Spleen (tissue), 13 donors: ENCODE results near the gene PRPF31. TPM values are rescaled to one million over a fixed set of nuclear protein-coding genes. Genes with fewer than 3 reads are reported as not detected.

Experiments used
- DNase-seq: peaks from one replicate; pipeline ENCODE4 v3.0.0-alpha.2; 2020
- H3K27ac ChIP-seq, 8 donors: fragments of 200-600 bp; sonication (generic) in 7 of 8; 1 replicate in 4 of 8; 2 replicates in 4 of 8; pipeline versions ENCODE4 v1.5.0 to v1.8.0; 2016 to 2021; ENCODE audit warnings: inconsistent platforms in 4 of 8, mild to moderate bottlenecking in 4 of 8, moderate library complexity in 1 of 8
- H3K27me3 ChIP-seq, 7 donors: fragments of 200-600 bp; sonication (generic) in 6 of 7; replicated peaks in 1 of 7; 1 replicate in 4 of 7; 2 replicates in 3 of 7; pipeline versions ENCODE4 v1.5.0 to v1.8.0; 2016 to 2021; ENCODE audit warnings: inconsistent platforms in 3 of 7, mild to moderate bottlenecking in 1 of 7
- H3K36me3 ChIP-seq, 6 donors: fragments of 200-600 bp; sonication (generic) in 5 of 6; 1 replicate in 4 of 6; 2 replicates in 2 of 6; pipeline versions ENCODE4 v1.5.0 to v1.8.0; 2016 to 2021; ENCODE audit warnings: inconsistent platforms in 2 of 6
- H3K4me1 ChIP-seq, 6 donors: fragments of 200-600 bp; sonication (generic) in 5 of 6; 1 replicate in 3 of 6; 2 replicates in 3 of 6; pipeline versions ENCODE4 v1.5.0 to v1.8.0; 2016 to 2021; ENCODE audit warnings: inconsistent platforms in 3 of 6
- H3K4me3 ChIP-seq, 8 donors: fragments of 200-600 bp; sonication (generic) in 7 of 8; 1 replicate in 4 of 8; 2 replicates in 4 of 8; pipeline versions ENCODE4 v1.5.0 to v1.8.0; 2016 to 2021; ENCODE audit warnings: inconsistent platforms in 4 of 8, mild to moderate bottlenecking in 4 of 8, moderate library complexity in 2 of 8
- H3K9me3 ChIP-seq, 8 donors: fragments of 200-600 bp; sonication (generic) in 7 of 8; 1 replicate in 4 of 8; 2 replicates in 4 of 8; pipeline versions ENCODE4 v1.5.0 to v1.8.0; 2016 to 2021; ENCODE audit warnings: inconsistent platforms in 4 of 8
- CTCF ChIP-seq, 11 experiments: fragments of 200-600 bp in 7 of 11; fragments of 450-650 bp in 4 of 11; sonication (generic) in 4 of 11; IDR thresholded peaks in 8 of 11; conservative IDR thresholded peaks in 3 of 11; 1 replicate in 7 of 11; 2 replicates in 4 of 11; pipeline versions ENCODE4 v1.4.0 to v1.8.0; 2016 to 2021; ENCODE audit warnings: antibody characterized with exemption in 11 of 11, inconsistent platforms in 4 of 11, mild to moderate bottlenecking in 1 of 11
- POLR2A ChIP-seq, 3 donors: fragments of 450-650 bp; IDR thresholded peaks; one replicate each; pipeline ENCODE4 v1.5.1; 2017; ENCODE audit warnings: antibody characterized with exemption in 3 of 3, mild to moderate bottlenecking in 1 of 3
- POLR2AphosphoS5 ChIP-seq, 3 donors: sonication (generic); formaldehyde crosslinking; IDR thresholded peaks; one replicate each; pipeline ENCODE4 v1.5.1; 2017; ENCODE audit warnings: antibody characterized with exemption in 3 of 3
- WGBS, 5 donors: extraction: QIAGEN DNeasy Blood & Tissue Kit in 3 of 5; methylation state at CpG; one replicate each; pipeline versions ENCODE4 v1.1.5 to v1.1.7; 2013 to 2018; 5-methylcytosine and 5-hydroxymethylcytosine counted together
- intact Hi-C: fragments of 100-400 bp; cut with DNase I; formaldehyde crosslinking; loops from one replicate; pipeline ENCODE4 v1.15.0; 2023; ENCODE audit warnings: low total_unique reads
- long read RNA-seq, 2 donors: transcript quantifications; one replicate each; lab custom pipeline, GENCODE V29; 2026
- polyA plus RNA-seq, 3 donors: library from polyadenylated mRNA; stranded (reverse); fragments of 200-250 nt; gene quantifications; one replicate each; pipeline ENCODE4 v1.2.1, GENCODE V29; 2013
- total RNA-seq, 7 donors: library from RNA; depleted of rRNA in 3 of 7; stranded (reverse); fragments of >200 nt in 3 of 7; fragmentation: NEBNext Ultra II Directional in 4 of 7; extraction: Animal tissue kit (Norgen Biotek cat#: 25700) in 4 of 7; gene quantifications; one replicate each; pipeline versions ENCODE4 v1.1.0 to v1.2.1, GENCODE V29; 2016 to 2021
- donor health status: healthy with polysubstance abuse.
- donor health status: DM: no; HTN: no; CAD: no; lungs with moderate emphysema.
- donor health status: DM: no; HTN: no; CAD: no.
- donor health status: Bipolar disorder and iron deficiency.
- donor health status: healthy.
- donor health status: DM: no; HTN: no; CAD: no.
- donor health status: DM: yes; HTN: yes; CAD: no.

The PRPF31 gene
- total RNA-seq (10 to 100 TPM; 34.7 to 57.0 (median 48.1) TPM), polyA plus RNA-seq (10 to 100 TPM; 45.5 to 66.2 (median 59.1) TPM)
- long read RNA-seq, donor 1, transcript PRPF31-201 (14 exons, 2,126 nt) = major isoform, 11 of 16 reads
- long read RNA-seq, donor 1, partial matches to known transcripts = 5 of 16 reads
- long read RNA-seq, donor 1, other reads (novel, unspliced or antisense) = 0 of 16 reads
- long read RNA-seq, donor 2, transcript PRPF31-201 (14 exons, 2,126 nt) = major isoform, 7 of 26 reads
- long read RNA-seq, donor 2, partial matches to known transcripts = 18 of 26 reads
- long read RNA-seq, donor 2, other reads (novel, unspliced or antisense) = 0 of 26 reads

GRCh38 chr19:54115109-54116063, at the start of gene PRPF31, which contains the start of gene TFPT:
Gene PRPF31 (plus strand): TSS chr19:54115754. CDS start chr19:54118279, 2,525 bp downstream.
Gene TFPT (minus strand): TSS chr19:54115657. CDS start chr19:54115269, 388 bp downstream.
- Histone ChIP-seq H3K36me3 (peaks cover 4 to 60% (median 30%) of the 10 kb centered on the region in 6 donors), H3K27me3 (no peaks in the 10 kb centered on the region), H3K4me1 (peaks cover 17 to 48% (median 33%) of the 10 kb centered on the region in 6 donors), H3K27ac (peak within 1 kb of the TSS; percentile 82 to 95 (median 92)), H3K9me3 (no peaks in the 10 kb centered on the region), H3K4me3 (peak within 1 kb of the TSS; percentile 85 to 98 (median 92))
- intact Hi-C loops = no loop called here
- peak; percentile 96 for DNase-seq
- WGBS, 5 donors = 0 to 1% (median 0%) methylated on average over 60 of the region's 60 CpGs
- TF ChIP-seq POLR2AphosphoS5 (IDR thresholded peaks at IDR 0.05) (peak; percentile 93 to 98 (median 95)), CTCF (IDR thresholded peaks at IDR 0.05 in 8 of 11, conservative IDR thresholded peaks at IDR 0.05 in 3 of 11) (peak in 2 of 11 experiments; percentile 9 to 15), POLR2A (IDR thresholded peaks at IDR 0.05) (peak; percentile 44 to 80 (median 56))

- no peaks in the 10 kb centered on the region for H3K4me1 ChIP-seq
- intact Hi-C loops = no loop called here
- H3K9me3 ChIP-seq = peaks cover 0 to 15% (median 7%) of the 10 kb centered on the region in 8 donors
- 63 to 78% (median 70%) methylated on average over 5 of the region's 5 CpGs for WGBS, 5 donors
- TF ChIP-seq CTCF (IDR thresholded peaks at IDR 0.05 in 8 of 11, conservative IDR thresholded peaks at IDR 0.05 in 3 of 11) = no peak
- no peak for TF ChIP-seq POLR2AphosphoS5 (IDR thresholded peaks at IDR 0.05)
- no peak for TF ChIP-seq POLR2A (IDR thresholded peaks at IDR 0.05)
- no peaks in the 10 kb centered on the region for H3K36me3 ChIP-seq
- H3K4me3 ChIP-seq = no peak overlapping the region
- no peak for DNase-seq
- no peak overlapping the region for H3K27ac ChIP-seq
- H3K27me3 ChIP-seq = peaks cover 0 to 17% (median 0%) of the 10 kb centered on the region in 7 donors
These were observed 46.1 kb upstream of the PRPF31 start for GRCh38 chr19:54069470-54069869.

- TF ChIP-seq POLR2A (IDR thresholded peaks at IDR 0.05) = no peak
- no peak for TF ChIP-seq POLR2AphosphoS5 (IDR thresholded peaks at IDR 0.05)
- TF ChIP-seq CTCF (IDR thresholded peaks at IDR 0.05 in 8 of 11, conservative IDR thresholded peaks at IDR 0.05 in 3 of 11) = no peak
- DNase-seq = no peak
- H3K27ac ChIP-seq = no peak overlapping the region
- intact Hi-C loops = no loop called here
- H3K9me3 ChIP-seq = peaks cover 0 to 15% (median 7%) of the 10 kb centered on the region in 8 donors
- no peak overlapping the region for H3K4me3 ChIP-seq
- 82 to 93% (median 92%) methylated on average over 10 of the region's 10 CpGs for WGBS, 5 donors
- H3K27me3 ChIP-seq = peaks cover 0 to 3% (median 0%) of the 10 kb centered on the region in 7 donors
- H3K4me1 ChIP-seq = peaks cover 0 to 13% (median 1%) of the 10 kb centered on the region in 6 donors
- H3K36me3 ChIP-seq = no peaks in the 10 kb centered on the region
These were observed 41.7 kb upstream of the PRPF31 start for GRCh38 chr19:54073829-54074228.
